GM10248 (cell line): ENCODE results near the gene ADAMTS6.
"Not testable (repeated sequence)": the region's sequence is repeated elsewhere in the genome, so short reads cannot be mapped to it uniquely, and the experiment has no call there.

ENCODE experiments used
- CTCF ChIA-PET: fragments of 300-600 bp; sonication (Branson Sonifier 250); formaldehyde crosslinking; extraction: SDS; loops from one replicate; lab custom pipeline; 2021; ENCODE audit warnings: antibody characterized with exemption; lab: Yijun Ruan, JAX
- POLR2A ChIA-PET: fragments of 350-650 bp; sonication (Branson Sonifier 250); formaldehyde crosslinking; extraction: SDS; loops from one replicate; lab custom pipeline; 2020; ENCODE audit warnings: antibody characterized with exemption; lab: Yijun Ruan, JAX
- DNase-seq: peaks from one replicate; pipeline ENCODE4 v3.0.0; 2012; ENCODE audit errors: extremely low spot score
- TF ChIP-seq, protein P1 (sequence below): IDR thresholded peaks from 2 replicates; pipeline ENCODE4 v1.5.1; 2012; ENCODE audit warnings: mild to moderate bottlenecking, low read depth; ENCODE audit errors: extremely low read depth, missing control alignments, control extremely low read depth

The ADAMTS6 gene

DNA sequence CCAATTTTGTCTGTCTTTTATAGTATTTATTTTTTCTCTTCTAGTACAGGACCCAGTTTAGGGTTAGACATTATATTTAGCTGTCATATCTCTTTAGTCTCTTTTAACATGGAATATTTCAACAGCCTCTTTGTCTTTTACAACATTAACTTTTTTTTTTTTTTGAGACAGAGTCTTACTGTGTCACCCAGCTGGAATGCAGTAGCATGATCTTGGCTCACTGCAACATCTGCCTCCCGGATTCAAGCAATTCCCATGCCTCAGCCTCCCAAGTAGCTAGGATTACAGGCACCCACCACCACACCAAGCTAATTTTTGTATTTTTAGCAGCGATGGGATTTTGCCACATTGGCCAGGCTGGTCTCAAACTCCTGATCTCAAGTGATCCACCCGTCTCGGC lies 90.1 kb downstream of the ADAMTS6 start:
- POLR2A ChIA-PET: no interaction called here
- TF ChIP-seq, protein P1, sequence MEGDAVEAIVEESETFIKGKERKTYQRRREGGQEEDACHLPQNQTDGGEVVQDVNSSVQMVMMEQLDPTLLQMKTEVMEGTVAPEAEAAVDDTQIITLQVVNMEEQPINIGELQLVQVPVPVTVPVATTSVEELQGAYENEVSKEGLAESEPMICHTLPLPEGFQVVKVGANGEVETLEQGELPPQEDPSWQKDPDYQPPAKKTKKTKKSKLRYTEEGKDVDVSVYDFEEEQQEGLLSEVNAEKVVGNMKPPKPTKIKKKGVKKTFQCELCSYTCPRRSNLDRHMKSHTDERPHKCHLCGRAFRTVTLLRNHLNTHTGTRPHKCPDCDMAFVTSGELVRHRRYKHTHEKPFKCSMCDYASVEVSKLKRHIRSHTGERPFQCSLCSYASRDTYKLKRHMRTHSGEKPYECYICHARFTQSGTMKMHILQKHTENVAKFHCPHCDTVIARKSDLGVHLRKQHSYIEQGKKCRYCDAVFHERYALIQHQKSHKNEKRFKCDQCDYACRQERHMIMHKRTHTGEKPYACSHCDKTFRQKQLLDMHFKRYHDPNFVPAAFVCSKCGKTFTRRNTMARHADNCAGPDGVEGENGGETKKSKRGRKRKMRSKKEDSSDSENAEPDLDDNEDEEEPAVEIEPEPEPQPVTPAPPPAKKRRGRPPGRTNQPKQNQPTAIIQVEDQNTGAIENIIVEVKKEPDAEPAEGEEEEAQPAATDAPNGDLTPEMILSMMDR: no peak
- DNase-seq: no peak
- CTCF ChIA-PET: interaction anchor here (0.7 kb wide), 1 partner anchor 9 kb away, joined by 3 read pairs; no protein-coding TSS in a partner anchor

DNA sequence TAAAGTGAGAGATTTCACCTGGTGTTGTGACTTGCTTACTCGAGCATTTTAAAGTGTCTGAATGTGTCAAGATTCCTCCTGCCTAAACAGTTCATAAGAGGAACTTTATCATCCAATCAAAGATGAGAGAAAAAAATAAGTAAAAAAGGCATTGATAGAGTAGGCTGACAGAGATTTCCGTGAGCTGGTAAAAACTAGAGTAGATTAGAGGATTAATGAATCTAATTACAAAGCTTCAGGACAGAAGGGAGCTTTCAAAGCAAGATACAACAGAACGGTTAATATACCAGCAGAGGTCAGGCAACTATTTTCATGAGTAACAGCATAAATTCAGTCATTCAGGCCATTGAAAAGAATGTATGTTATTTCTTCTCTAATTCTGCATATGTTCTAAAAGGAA lies 91.5 kb downstream of the ADAMTS6 start:
- TF ChIP-seq, protein P1: no peak
- ChIA-PET POLR2A (no interaction called here), CTCF (no interaction called here)
- no peak for DNase-seq

DNA sequence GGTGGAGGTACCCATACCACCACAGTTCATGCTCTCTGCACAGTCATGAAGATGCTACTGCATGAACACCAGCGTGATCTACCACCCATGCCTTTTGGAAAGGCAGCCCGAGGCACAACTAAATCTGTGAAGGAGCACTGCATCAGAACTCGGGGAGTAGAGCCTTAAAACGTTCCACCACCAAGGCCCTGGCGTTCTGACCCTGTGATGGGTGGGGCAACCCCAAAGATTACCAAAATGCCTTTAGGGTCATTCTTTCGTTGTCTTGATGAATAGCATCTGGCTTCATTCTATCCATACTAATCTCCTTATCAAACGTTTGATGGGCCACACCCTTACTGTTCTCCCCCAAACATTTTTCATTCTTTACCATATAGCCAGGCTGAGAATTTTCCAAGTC lies 97.9 kb downstream of the ADAMTS6 start:
- ChIA-PET CTCF (no interaction called here), POLR2A (no interaction called here)
- no peak for DNase-seq
- TF ChIP-seq, protein P1: no peak

DNA sequence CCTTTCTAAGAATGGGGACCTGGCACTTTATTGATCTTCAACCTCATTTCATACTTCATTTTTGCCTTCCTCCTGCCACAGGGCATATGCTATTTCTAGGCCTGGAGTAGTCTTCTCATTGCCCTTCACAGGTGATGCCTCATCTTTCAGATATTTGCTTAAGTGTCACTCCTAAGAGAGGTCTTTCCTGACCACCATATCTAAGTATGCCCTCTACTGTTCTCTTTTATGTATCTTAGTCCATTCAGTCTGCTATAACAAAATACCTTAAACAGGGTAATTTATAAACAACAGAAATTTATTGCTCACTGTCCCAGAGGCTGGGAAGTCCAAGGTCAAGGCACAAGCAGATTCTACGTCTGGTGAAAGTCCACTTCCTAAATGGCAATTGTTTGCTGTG lies 99.1 kb downstream of the ADAMTS6 start:
- TF ChIP-seq, protein P1: no peak
- ChIA-PET POLR2A (no interaction called here), CTCF (interaction anchor here (0.7 kb wide), 1 partner anchor 12 kb away, joined by 3 read pairs; no protein-coding TSS in a partner anchor)
- no peak for DNase-seq

DNA sequence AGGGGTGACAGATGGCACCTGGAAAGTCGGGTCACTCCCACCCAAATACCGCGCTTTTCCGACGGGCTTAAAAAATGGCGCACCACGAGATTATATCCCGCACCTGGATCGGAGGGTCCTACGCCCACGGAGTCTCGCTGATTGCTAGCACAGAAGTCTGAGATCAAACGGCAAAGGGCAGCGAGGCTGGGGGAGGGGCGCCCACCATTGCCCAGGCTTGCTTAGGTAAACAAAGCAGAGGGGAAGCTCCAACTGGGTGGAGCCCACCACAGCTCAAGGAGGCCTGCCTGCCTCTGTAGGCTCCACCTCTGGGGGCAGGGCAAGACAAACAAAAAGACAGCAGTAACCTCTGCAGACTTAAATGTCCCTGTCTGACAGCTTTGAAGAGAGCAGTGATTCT lies 111.2 kb downstream of the ADAMTS6 start:
- POLR2A ChIA-PET, DNase-seq: not testable (repeated sequence)
- CTCF ChIA-PET: interaction anchor here (1.3 kb wide), 1 partner anchor 13 kb away, joined by 3 read pairs; no protein-coding TSS in a partner anchor

DNA sequence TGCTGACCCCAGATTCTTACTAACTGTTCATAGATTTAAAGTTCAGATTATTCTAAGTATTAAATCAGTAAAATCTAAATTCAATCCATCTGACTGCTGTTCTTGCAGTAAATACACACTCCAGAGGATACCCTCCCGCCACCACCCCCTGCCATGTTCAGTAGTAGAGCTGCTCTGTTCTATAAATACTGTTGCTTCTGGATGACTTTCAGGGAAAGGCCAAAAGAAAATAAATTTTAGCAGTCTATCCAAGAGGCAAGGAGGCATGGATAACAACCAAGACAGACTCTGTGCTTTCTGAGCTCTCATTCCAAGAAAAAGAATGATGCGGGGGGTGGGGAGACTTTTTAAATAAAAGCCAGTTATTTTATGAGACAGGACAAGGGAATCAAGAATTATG lies 115.1 kb downstream of the ADAMTS6 start:
- TF ChIP-seq, protein P1: no peak
- ChIA-PET POLR2A (no interaction called here), CTCF (interaction anchor here (2.2 kb wide), 1 partner anchor 18 kb away, joined by 9 read pairs; no protein-coding TSS in a partner anchor)
- DNase-seq: no peak

DNA sequence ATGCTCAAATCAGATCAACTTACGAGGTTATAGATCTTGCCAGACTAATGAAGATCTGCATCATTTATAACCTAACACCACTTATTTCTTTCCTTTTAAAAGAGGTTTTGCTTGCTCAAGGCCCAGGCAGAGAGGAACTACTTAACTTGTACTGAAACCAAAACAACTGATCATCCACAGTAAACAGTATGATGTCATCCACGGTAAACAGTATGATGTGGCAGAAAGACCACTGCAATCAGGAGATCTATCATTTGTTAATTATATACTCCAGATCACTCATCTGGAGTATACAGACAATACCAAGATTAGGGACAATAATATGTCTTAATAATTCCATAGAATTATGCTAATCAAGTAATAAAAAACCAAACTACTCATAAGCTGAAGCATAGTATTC lies 116.8 kb downstream of the ADAMTS6 start:
- DNase-seq: no peak
- POLR2A ChIA-PET: no interaction called here
- TF ChIP-seq, protein P1: no peak
- CTCF ChIA-PET: no interaction called here
